ENCODE measurements around the gene ZNF581.
A peak's percentile ranks its signal among the peaks of the same experiment; 100 is the strongest.

ZNF581 gene

DNA sequence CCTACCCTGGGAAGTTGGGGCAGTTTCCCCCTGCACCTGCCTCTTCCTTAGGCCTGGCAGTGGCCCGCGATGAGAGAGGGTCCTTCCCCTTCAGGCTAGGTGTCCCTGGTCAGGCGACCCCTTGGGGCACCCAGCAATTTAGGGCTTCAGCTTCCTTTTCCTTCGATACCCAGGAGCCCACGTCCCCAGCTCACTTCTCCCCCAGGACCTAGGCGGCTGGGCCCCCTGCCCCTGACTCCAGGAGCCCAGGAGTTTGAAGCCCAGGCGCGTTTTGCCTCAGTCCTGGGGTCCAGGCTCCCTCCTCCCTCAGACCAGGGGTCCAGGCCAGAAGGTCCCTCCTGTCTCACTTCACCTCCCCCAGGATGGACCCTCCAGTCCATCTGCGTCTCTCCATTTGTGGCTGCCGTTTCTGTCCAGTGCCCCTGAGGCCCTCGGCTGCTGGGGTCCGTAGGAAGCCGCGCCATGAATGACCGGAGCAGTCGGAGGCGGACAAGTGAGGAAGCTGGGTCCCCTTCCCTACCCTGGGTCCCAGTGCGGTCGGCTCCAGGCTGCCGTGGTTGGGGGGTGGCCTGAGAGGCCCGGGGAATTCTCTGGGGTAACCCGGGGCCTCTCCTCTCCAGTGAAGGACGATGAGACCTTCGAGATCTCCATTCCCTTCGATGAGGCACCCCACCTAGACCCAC, 5.3 kb downstream of the ZNF581 start:
- no peak for DNase-seq (ENCODE audit: low spot score)

DNA sequence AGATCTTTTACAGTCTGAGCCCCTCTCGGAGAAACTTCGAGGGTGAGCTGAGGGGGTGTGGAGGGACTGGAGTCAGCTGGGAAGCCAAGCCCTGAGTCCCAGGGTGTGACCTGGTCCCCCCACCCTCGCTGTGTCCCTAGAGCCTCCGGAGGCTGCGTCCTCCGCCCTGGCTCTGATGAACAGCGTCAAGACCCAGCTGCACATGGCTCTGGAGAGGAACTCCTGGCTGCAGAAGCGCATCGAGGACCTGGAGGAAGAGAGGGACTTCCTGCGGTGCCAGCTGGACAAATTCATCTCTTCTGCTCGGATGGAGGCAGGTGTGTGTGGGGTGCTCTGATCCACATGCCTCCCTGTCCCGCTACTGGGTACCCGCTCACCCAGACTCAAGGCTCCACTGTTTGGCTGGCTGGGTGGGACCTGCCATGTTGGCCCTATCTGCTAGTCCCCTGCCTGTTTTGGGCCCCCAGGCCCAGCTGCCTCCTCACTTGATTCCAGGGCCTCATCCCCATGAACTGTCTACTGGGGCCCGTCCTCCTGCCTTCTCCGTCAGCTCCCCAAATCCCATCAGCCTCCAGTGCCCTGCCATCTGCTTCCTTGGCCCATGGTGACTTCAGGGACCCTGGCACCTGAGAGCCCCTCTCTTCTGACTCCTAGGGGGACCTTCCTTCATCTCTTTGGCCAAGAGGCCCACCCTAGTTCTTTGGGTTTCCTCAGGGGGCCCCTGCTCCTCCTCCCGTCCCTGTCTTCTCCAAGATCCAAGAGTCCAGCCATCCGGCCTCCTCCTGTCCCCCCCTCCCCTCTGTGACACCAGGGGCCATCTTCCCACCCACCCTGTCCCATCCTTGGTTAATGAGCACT, 6.0 kb downstream of the ZNF581 start:
- no peak for DNase-seq (ENCODE audit: low spot score)

GRCh38 chr19:55650126-55650557, 6.7 kb downstream of the ZNF581 start:
- DNase-seq (ENCODE audit: low spot score) = no peak

DNA sequence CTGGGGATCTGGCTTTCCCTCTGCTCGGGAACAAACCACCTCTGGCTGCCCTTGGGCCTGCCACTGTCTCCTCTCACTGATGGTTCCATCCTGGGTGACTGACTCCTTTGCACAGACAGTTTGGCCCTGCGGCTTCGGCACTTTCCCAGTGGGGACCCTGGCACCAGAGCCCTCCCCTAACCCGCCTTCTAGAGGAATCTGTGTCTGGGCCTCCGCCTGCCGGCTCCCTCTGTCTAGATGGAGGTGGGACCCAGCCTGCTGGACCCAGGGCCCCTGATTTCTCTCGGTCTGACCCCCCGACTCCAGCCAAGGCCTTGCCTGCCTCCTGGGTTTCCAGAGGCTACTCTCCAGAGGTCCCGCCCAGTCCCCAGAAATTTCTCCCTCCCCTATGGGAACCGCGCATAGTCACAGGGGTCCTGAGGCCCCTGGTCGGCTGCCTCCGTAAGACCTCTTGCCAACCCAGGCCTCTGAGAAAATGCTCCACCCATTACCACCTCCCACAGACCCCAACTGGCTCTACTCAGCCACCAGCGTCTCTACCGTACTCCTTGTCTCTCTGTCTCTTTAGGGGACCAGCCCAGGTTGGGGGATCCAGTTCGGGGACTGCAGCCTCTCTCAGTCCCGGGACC, 7.3 kb downstream of the ZNF581 start:
- no peak for DNase-seq (ENCODE audit: low spot score)

DNA sequence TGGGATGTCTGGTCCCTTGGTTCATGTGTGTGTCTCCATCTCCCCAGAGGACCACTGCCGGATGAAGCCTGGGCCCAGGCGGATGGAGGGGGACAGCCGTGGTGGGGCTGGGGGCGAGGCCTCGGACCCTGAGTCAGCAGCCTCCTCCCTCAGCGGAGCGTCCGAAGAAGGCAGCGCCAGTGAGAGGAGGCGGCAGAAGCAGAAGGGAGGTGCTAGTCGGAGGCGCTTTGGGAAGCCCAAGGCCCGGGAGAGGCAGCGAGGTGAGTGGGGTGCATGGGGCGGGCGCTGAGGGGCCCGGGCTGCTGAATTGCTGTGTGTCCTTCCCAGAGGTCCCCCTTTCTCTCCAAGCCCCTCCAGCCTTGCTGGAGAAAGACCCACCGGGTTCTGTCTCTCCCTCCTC, 7.8 kb downstream of the ZNF581 start:
- no peak for DNase-seq (ENCODE audit: low spot score)

GRCh38 chr19:55652311-55653128, 9.1 kb downstream of the ZNF581 start:
- DNase-seq (ENCODE audit: low spot score) = no peak

DNA sequence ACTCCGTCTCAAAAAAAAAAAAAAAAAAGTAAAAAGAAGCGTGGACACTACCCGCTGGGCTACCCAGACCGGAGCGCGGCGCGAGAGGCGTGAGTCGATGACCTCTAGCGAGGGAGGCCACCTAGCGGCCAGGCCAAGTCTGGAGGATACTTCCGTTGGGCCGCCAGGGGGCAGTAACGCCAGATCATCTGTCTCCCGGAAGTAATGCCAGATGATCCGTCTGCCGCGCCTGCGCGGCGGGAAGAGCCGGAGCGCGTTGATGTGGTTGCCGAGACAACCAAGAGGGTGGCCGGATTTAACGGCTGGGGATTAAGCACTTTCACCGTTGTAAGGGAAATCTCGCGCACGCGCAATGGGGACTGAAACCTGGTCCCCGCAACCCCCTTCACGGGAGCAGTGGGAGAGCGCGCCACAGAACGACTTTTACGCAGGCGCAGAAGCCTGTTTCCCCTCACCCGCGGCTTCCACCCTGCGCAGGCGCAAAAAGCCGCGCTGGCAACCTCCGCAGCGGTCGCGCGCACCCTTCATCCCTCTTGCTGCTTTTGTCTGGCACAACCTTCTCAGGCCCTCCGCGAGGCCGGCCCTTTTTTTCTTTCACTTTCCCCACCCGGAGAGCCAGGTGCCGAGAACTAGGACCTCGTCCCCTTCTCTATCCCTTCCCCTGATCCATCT, 10.3 kb downstream of the ZNF581 start:
- peak; percentile 98 for DNase-seq (ENCODE audit: low spot score)

DNA sequence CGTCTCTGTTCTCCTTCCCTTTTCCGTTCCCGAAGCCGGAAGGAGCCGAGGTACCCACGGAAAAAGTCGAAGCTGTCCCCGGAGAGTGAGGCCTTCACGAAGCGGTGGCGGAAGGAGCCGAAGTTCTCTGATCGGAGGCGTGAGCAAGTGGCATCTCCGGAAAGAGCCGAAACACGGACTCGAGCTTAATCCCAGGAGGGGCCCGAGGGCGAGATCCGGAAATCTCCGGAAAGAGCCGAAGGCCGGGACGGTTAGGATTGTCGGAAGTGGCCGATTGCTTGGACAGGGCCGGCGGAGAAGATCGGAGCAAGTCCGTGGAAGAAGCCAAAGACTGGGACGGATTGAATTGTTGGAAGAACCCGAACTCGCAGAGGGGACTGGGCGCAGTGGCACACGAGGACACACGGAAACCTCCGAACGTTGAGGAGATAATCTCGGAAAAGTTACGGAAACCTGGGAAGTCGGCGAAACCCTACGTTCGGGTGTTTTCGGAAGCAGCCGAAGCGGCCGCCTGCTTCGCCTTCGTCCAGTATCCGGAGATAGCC, 10.9 kb downstream of the ZNF581 start:
- peak; percentile 94 for DNase-seq (ENCODE audit: low spot score)

GRCh38 chr19:55654868-55655647, 11.6 kb downstream of the ZNF581 start, which contains the start of gene U2AF2:
Gene U2AF2, plus strand, starts transcription at chr19:55655035. Its CDS starts 70 bp downstream, at chr19:55655105.
- peak; percentile 98 for DNase-seq (ENCODE audit: low spot score)

DNA sequence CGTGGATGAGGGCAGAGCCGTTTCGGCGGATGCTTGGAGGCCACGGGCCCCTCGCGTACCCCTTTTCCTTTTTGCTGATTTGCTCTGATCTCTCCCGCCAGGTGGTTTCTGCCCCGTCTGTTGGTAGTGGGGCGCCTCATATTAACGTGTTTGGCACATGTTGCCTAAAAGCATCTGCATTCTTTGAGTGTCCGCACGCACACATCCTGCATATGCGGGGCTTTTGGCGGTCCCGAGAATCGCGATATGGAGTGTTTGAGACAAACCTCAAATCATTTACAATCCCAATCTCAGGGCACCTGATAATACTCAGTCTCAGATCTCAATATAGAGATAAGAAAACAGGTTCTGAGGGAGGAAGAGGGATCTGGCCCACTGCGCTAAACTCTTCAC, 12.2 kb downstream of the ZNF581 start:
- no peak for DNase-seq (ENCODE audit: low spot score)

DNA sequence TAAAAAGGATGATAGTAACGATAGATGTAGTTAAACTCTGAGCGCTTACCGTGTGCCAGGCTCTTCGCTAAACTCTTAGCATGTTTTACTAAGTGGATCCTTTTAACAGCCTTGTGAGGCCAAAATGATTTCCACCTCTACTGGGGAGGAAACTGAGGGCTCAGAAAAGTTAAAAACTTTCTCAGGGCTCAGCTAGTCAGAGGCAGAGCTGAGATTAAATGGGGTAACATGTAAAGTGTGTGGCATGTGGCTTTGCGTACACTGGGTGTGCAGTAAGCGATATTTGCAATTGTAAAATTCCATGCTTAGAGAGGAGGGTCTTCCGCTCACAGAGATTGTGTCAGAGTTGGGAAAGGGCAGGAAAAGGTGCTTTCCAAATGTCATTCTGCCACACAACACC, 13.1 kb downstream of the ZNF581 start:
- DNase-seq (ENCODE audit: low spot score) = no peak

- DNase-seq (ENCODE audit: low spot score) = no peak
Measured at GRCh38 chr19:55656988-55657747, 13.7 kb downstream of the ZNF581 start.

GRCh38 chr19:55658846-55659459, 15.5 kb downstream of the ZNF581 start:
- no peak for DNase-seq (ENCODE audit: low spot score)

- no peak for DNase-seq (ENCODE audit: low spot score)
Measured at GRCh38 chr19:55659822-55660221, 16.4 kb downstream of the ZNF581 start.

DNA sequence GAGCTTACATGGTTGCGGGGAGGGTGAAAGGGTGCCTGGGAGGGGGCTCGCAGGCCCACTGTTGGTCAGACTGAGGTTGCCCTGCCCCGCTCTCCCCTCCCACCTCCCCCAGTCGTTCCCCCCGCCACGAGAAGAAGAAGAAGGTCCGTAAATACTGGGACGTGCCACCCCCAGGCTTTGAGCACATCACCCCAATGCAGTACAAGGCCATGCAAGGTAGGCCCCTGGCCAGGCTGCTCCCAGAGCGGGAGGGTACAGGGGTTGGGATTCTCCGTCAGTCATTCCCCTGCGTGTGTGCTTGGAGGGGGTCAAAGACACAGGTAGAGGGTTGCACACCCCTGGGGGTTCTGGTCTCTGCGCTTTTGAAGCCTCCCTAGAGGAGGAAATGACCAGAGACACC, 17.0 kb downstream of the ZNF581 start:
- no peak for DNase-seq (ENCODE audit: low spot score)

DNA sequence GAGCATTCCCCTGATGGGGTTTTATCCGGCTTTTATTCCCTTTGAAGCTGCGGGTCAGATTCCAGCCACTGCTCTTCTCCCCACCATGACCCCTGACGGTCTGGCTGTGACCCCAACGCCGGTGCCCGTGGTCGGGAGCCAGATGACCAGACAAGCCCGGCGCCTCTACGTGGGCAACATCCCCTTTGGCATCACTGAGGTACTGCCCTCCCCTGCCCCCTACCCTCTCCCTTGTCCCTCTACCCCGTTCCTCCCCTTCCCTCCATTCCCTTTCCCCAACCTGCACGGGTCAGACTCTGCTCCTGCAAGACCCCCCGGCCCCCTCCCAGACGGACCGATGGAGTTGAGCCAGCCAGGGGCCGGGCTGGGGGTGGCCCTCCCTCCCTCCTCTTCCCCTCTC, 17.5 kb downstream of the ZNF581 start:
- no peak for DNase-seq (ENCODE audit: low spot score)

GRCh38 chr19:55661826-55662225, 18.4 kb downstream of the ZNF581 start:
- no peak for DNase-seq (ENCODE audit: low spot score)

- no peak for DNase-seq (ENCODE audit: low spot score)
Measured at GRCh38 chr19:55663846-55664536, 20.5 kb downstream of the ZNF581 start.

Data from AG08395 (cell line).